Prostate gland (tissue), 2 donors: Measurements from ENCODE around the gene CENPT.

Source experiments
- POLR2A ChIP-seq: fragments of 450-650 bp; IDR thresholded peaks from one replicate; pipeline ENCODE4 v1.6.1; 2016; ENCODE audit warnings: antibody characterized with exemption, mild to moderate bottlenecking
- POLR2AphosphoS5 ChIP-seq: sonication (generic); formaldehyde crosslinking; IDR thresholded peaks from one replicate; pipeline ENCODE4 v1.6.1; 2017; ENCODE audit warnings: antibody characterized with exemption
- TF ChIP-seq, protein P1 (sequence below), 4 experiments: fragments of 200-600 bp in 2 of 4; fragments of 450-650 bp in 2 of 4; sonication (generic) in 2 of 4; IDR thresholded peaks; 1 replicate in 3 of 4; 2 replicates in 1 of 4; pipeline ENCODE4 v1.5.1; 2016 to 2019; ENCODE audit warnings: antibody characterized with exemption in 4 of 4, mild to moderate bottlenecking in 2 of 4, moderate library complexity in 2 of 4

DNA sequence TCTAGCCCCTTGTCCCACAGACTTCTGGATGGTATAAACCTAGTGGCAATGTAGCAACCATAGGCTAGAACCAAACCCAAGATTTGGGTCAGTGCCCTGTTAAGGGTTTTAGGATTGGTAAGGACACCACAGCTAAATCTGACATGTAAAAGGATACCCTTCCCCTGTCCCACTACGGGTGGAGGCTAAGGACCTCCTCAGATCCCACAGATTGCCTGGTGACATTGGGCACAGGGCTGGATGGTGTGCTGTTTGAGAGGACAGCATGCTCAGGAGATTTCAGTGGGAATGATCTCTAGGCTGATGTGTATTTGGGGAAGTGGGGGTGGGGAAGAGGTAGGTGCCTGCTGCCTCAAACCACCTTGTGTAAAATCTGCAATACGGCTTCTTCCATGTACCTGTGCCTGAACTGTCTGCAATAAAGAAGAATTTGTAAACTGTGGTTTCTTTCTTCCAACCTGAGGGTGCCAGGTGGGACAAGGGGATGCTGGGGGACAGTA, 24.7 kb upstream of the CENPT start:
- TF ChIP-seq, protein P1, sequence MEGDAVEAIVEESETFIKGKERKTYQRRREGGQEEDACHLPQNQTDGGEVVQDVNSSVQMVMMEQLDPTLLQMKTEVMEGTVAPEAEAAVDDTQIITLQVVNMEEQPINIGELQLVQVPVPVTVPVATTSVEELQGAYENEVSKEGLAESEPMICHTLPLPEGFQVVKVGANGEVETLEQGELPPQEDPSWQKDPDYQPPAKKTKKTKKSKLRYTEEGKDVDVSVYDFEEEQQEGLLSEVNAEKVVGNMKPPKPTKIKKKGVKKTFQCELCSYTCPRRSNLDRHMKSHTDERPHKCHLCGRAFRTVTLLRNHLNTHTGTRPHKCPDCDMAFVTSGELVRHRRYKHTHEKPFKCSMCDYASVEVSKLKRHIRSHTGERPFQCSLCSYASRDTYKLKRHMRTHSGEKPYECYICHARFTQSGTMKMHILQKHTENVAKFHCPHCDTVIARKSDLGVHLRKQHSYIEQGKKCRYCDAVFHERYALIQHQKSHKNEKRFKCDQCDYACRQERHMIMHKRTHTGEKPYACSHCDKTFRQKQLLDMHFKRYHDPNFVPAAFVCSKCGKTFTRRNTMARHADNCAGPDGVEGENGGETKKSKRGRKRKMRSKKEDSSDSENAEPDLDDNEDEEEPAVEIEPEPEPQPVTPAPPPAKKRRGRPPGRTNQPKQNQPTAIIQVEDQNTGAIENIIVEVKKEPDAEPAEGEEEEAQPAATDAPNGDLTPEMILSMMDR (IDR thresholded peaks at IDR 0.05) = no peak
- TF ChIP-seq POLR2A = no peak
- TF ChIP-seq POLR2AphosphoS5 = no peak
